ENCODE measurements around the gene LAMB1.

DNA sequence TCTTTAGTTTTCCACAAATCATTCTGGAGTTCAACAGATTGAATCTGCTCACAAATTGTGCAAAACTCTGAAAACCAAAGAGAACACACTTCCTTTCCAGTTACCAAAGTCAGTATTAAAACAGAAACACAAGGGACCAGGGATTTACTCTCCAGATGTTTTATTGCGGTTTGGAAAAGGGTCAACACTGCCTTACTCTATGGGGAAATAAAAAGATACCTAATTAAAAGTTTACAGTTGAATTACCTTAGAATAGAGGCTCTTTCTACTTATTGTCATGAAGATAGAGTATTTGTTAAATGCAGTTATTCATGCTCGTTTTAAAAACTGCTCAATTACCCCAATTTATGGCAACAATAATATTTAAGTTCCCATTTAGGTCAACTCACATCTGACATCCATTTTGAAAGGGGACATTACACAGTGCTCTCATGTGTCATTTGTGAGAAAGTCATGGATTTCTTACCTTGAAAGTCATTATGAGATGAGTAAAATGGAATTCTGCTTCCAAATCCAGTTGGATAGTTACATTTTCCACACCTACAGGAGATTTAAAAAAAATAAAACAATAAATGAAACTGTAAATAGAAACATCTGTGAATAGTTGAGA lies 8.4 kb downstream of the LAMB1 start:
- TF ChIP-seq TAF1 (IDR thresholded peaks at IDR 0.05; ENCODE audit: low read depth), result no peak
- TF ChIP-seq EP300 (conservative IDR thresholded peaks at IDR 0.05; ENCODE audit: poor library complexity, severe bottlenecking), result no peak
- no peak for TF ChIP-seq EZH2 (IDR thresholded peaks at IDR 0.05; ENCODE audit: borderline replicate concordance, insufficient read depth, low read length, poor library complexity, severe bottlenecking)
- TF ChIP-seq, protein P1, sequence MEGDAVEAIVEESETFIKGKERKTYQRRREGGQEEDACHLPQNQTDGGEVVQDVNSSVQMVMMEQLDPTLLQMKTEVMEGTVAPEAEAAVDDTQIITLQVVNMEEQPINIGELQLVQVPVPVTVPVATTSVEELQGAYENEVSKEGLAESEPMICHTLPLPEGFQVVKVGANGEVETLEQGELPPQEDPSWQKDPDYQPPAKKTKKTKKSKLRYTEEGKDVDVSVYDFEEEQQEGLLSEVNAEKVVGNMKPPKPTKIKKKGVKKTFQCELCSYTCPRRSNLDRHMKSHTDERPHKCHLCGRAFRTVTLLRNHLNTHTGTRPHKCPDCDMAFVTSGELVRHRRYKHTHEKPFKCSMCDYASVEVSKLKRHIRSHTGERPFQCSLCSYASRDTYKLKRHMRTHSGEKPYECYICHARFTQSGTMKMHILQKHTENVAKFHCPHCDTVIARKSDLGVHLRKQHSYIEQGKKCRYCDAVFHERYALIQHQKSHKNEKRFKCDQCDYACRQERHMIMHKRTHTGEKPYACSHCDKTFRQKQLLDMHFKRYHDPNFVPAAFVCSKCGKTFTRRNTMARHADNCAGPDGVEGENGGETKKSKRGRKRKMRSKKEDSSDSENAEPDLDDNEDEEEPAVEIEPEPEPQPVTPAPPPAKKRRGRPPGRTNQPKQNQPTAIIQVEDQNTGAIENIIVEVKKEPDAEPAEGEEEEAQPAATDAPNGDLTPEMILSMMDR (IDR thresholded peaks at IDR 0.05; ENCODE audit: poor library complexity, severe bottlenecking), result no peak
- TF ChIP-seq, protein P2, sequence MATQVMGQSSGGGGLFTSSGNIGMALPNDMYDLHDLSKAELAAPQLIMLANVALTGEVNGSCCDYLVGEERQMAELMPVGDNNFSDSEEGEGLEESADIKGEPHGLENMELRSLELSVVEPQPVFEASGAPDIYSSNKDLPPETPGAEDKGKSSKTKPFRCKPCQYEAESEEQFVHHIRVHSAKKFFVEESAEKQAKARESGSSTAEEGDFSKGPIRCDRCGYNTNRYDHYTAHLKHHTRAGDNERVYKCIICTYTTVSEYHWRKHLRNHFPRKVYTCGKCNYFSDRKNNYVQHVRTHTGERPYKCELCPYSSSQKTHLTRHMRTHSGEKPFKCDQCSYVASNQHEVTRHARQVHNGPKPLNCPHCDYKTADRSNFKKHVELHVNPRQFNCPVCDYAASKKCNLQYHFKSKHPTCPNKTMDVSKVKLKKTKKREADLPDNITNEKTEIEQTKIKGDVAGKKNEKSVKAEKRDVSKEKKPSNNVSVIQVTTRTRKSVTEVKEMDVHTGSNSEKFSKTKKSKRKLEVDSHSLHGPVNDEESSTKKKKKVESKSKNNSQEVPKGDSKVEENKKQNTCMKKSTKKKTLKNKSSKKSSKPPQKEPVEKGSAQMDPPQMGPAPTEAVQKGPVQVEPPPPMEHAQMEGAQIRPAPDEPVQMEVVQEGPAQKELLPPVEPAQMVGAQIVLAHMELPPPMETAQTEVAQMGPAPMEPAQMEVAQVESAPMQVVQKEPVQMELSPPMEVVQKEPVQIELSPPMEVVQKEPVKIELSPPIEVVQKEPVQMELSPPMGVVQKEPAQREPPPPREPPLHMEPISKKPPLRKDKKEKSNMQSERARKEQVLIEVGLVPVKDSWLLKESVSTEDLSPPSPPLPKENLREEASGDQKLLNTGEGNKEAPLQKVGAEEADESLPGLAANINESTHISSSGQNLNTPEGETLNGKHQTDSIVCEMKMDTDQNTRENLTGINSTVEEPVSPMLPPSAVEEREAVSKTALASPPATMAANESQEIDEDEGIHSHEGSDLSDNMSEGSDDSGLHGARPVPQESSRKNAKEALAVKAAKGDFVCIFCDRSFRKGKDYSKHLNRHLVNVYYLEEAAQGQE (IDR thresholded peaks at IDR 0.05; ENCODE audit: borderline replicate concordance), result no peak
- no peak for TF ChIP-seq POLR2AphosphoS5 (IDR thresholded peaks at IDR 0.05)

Data from neural cell (in vitro differentiated cells).